Fibroblast of mammary gland (primary cell): Measurements from ENCODE around the gene DDHD1.
A peak's percentile ranks its signal among the peaks of the same experiment; 100 is the strongest.
"Not testable (repeated sequence)": the region's sequence is repeated elsewhere in the genome, so short reads cannot be mapped to it uniquely, and the experiment has no call there.

Experiments used
- DNase-seq: peaks from one replicate; pipeline ENCODE4 v3.0.0-alpha.2; 2010; ENCODE audit warnings: low read depth
- H3K4me3 ChIP-seq: 2 replicates; pipeline ENCODE4 v1.5.1; 2011; ENCODE audit warnings: low read depth, mild to moderate bottlenecking, low read length, moderate library complexity; ENCODE audit not compliant: control insufficient read depth
- CTCF ChIP-seq: conservative IDR thresholded peaks from 2 replicates; pipeline ENCODE4 v1.5.1; 2011; ENCODE audit warnings: low read depth, low read length, inconsistent platforms; ENCODE audit not compliant: control insufficient read depth, insufficient read depth

The DDHD1 gene

GRCh38 chr14:53146739-53147138, 6.4 kb downstream of the DDHD1 start:
- no peak overlapping the region for H3K4me3 ChIP-seq
- DNase-seq, result no peak
- no peak for TF ChIP-seq CTCF

DNA sequence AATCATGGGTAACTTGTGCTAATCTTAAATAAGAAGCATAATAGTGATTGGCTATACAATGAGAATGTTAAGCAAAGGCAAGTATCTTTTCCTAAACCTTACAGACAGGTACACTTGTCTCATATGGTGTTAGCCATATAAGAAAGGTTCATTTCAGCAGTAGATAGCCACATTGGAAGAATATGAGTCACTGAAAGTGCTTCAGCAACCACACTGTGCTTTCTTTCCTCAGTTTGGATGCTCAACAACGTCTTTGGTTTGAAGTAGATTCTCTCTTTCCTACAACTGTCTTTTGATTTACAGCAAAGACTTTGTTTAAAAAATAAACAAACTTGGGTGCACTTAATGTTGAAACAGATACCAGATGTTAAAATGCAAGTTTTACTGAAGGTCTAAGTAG, 8.9 kb downstream of the DDHD1 start:
- no peak for DNase-seq
- no peak for TF ChIP-seq CTCF

GRCh38 chr14:53140585-53140984, 12.5 kb downstream of the DDHD1 start:
- DNase-seq, result no peak

More for the DNA sequence above, 8.9 kb downstream of the DDHD1 start:
- H3K4me3 ChIP-seq, result no peak overlapping the region

DNA sequence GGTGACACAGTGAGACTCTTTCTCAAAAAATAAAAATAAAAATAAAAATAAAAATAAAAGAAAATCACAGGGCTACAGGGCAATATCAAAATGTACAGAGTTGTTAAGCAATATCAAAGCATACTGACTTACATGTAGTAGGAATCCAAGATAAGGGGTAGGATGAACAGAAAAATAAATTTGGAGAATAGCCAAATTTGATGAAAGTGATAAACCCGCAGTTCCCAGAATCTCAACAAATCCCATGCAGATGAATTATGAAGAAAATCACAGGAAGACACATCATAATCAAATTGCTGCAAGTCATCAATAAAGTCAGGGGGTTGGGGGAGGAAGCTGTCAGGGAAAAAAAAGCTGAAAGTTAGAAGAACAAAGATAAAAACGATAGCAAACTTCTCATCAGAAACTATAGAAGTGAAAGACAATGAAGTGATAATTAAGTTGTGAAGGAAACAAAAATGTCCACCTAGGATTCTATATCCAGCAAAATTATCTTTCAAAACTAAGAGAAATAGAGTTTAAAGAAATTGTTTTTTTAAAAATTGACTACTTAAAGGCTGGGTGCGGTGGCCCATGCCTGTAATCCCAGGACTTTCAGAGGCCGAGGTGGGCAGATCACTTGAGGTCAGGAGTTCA, 15.4 kb downstream of the DDHD1 start:
- DNase-seq, result no peak
- no peak overlapping the region for H3K4me3 ChIP-seq
- TF ChIP-seq CTCF, result no peak

More at GRCh38 chr14:53140585-53140984, 12.5 kb downstream of the DDHD1 start:
- TF ChIP-seq CTCF, result no peak
- no peak overlapping the region for H3K4me3 ChIP-seq

- H3K4me3 ChIP-seq, result not testable (repeated sequence)
- peak; percentile 17 for DNase-seq
These were observed 22.6 kb downstream of the DDHD1 start for GRCh38 chr14:53130491-53130890.

GRCh38 chr14:53128303-53129028, 24.7 kb downstream of the DDHD1 start:
- no peak overlapping the region for H3K4me3 ChIP-seq
- DNase-seq, result no peak

More at GRCh38 chr14:53128303-53129028, 24.7 kb downstream of the DDHD1 start:
- TF ChIP-seq CTCF, result no peak
